Endothelial cell of umbilical vein (primary cell): ENCODE data around the gene SLC44A5. TPM values are rescaled to one million over a fixed set of nuclear protein-coding genes. Genes with fewer than 3 reads are reported as not detected.

Experiments
- BruUV-seq: library from RNA; stranded (reverse); fragments of 400-500 nt; replicated peaks from 2 replicates; lab custom pipeline; 2021; lab: Mats Ljungman, UMichigan
- CTCF ChIA-PET: fragments of 300-600, 350-600 bp; sonication (Branson Sonifier 250); formaldehyde crosslinking; loops from one replicate; lab custom pipeline; 2021; ENCODE audit warnings: antibody characterized with exemption, inconsistent platforms; lab: Charles Lee
- POLR2A ChIA-PET: fragments of 300-600, 350-600 bp; sonication (Branson Sonifier 250); formaldehyde crosslinking; loops from one replicate; lab custom pipeline; 2021; ENCODE audit warnings: antibody characterized with exemption, inconsistent platforms; lab: Charles Lee
- DNase-seq: peaks from one replicate; pipeline ENCODE4 v3.0.0-alpha.2; 2011; ENCODE audit warnings: low read depth, low spot score
- FAIRE-seq: peaks from 2 replicates; lab custom pipeline; 2011; peaks lifted over from hg19 to GRCh38; lab: Jason Lieb, UNC
- H2AFZ ChIP-seq: 2 replicates; pipeline ENCODE4 v1.6.0; 2012; ENCODE audit warnings: low read depth, low read length, control low read depth, inconsistent platforms
- H3K27ac ChIP-seq: 2 replicates; pipeline ENCODE4 v1.5.1; 2011; ENCODE audit warnings: low read depth, mild to moderate bottlenecking, control low read depth, low read length, moderate library complexity; ENCODE audit not compliant: insufficient read depth
- H3K27me3 ChIP-seq, 2 experiments: 2 replicates each; pipeline versions ENCODE4 v1.6.0 to v1.6.1; 2011; ENCODE audit warnings: low read length in 2 of 2, mixed read lengths in 1 of 2; ENCODE audit not compliant: control insufficient read depth in 2 of 2, insufficient read depth in 2 of 2
- H3K36me3 ChIP-seq, 2 experiments: 2 replicates in 1 of 2; 3 replicates in 1 of 2; pipeline ENCODE4 v1.5.1; 2011; ENCODE audit warnings: low read length in 2 of 2, mild to moderate bottlenecking in 1 of 2, moderate library complexity in 1 of 2; ENCODE audit not compliant: control insufficient read depth in 2 of 2, insufficient read depth in 2 of 2; ENCODE audit errors: extremely low read depth in 1 of 2
- H3K4me1 ChIP-seq: 3 replicates; pipeline ENCODE4 v1.5.1; 2011; ENCODE audit warnings: mild to moderate bottlenecking, low read length; ENCODE audit not compliant: control insufficient read depth, insufficient read depth; ENCODE audit errors: extremely low read depth
- H3K4me2 ChIP-seq: 2 replicates; pipeline ENCODE4 v1.6.1; 2011; ENCODE audit warnings: low read length, control low read depth, mixed read lengths; ENCODE audit not compliant: insufficient read depth
- H3K4me3 ChIP-seq, 3 experiments: fragments of 200-600 bp in 1 of 3; sonication (generic), shearing (Covaris generic) in 1 of 3; replicated peaks in 1 of 3; 2 replicates each; pipeline ENCODE4 v1.5.1; 2011 to 2016; ENCODE audit warnings: control low read depth in 3 of 3, low read length in 3 of 3, mild to moderate bottlenecking in 2 of 3, inconsistent platforms in 1 of 3, low read depth in 1 of 3, moderate library complexity in 1 of 3; ENCODE audit not compliant: insufficient read depth in 1 of 3
- H3K79me2 ChIP-seq: 2 replicates; pipeline ENCODE4 v1.6.0; 2012; ENCODE audit warnings: low read length, inconsistent platforms; ENCODE audit not compliant: control insufficient read depth, insufficient read depth
- H3K9ac ChIP-seq: replicated peaks from 2 replicates; pipeline ENCODE3; 2011; ENCODE audit warnings: low read length, control low read depth; ENCODE audit not compliant: insufficient read depth; ENCODE audit errors: extremely low read depth
- H3K9me1 ChIP-seq: replicated peaks from 3 replicates; pipeline ENCODE4 v1.6.0; 2011; ENCODE audit warnings: mild to moderate bottlenecking, low read length; ENCODE audit not compliant: control insufficient read depth, insufficient read depth; ENCODE audit errors: extremely low read depth
- H3K9me3 ChIP-seq: replicated peaks from 2 replicates; pipeline ENCODE4 v1.5.1; 2012; ENCODE audit warnings: low read length, inconsistent platforms; ENCODE audit not compliant: control insufficient read depth, insufficient read depth
- H4K20me1 ChIP-seq: replicated peaks from 2 replicates; pipeline ENCODE3; 2011; ENCODE audit warnings: mild to moderate bottlenecking, low read length; ENCODE audit not compliant: control insufficient read depth, insufficient read depth; ENCODE audit errors: extremely low read depth
- CTCF ChIP-seq, 2 donors: IDR thresholded peaks; 1 replicate in 1 of 2; 2 replicates in 1 of 2; pipeline ENCODE4 v1.5.1; 2011; ENCODE audit warnings: low read length in 2 of 2, mild to moderate bottlenecking in 2 of 2, moderate library complexity in 2 of 2, control low read depth in 1 of 2, inconsistent platforms in 1 of 2, low read depth in 1 of 2; ENCODE audit not compliant: insufficient read depth in 1 of 2; ENCODE audit errors: extremely low read depth in 1 of 2
- EZH2 ChIP-seq: IDR thresholded peaks from 2 replicates; pipeline ENCODE4 v1.6.1; 2012; ENCODE audit warnings: borderline replicate concordance, low read depth, mild to moderate bottlenecking, moderate library complexity, low read length, inconsistent platforms; ENCODE audit not compliant: severe bottlenecking
- FOS ChIP-seq: IDR thresholded peaks from 2 replicates; pipeline ENCODE4 v1.6.1; 2011; ENCODE audit warnings: mild to moderate bottlenecking, low read length, moderate library complexity, borderline replicate concordance; ENCODE audit not compliant: insufficient read depth
- GATA2 ChIP-seq: IDR thresholded peaks from 2 replicates; pipeline ENCODE4 v1.7.0; 2011; ENCODE audit warnings: low read depth, mild to moderate bottlenecking, moderate library complexity, mixed read lengths, low read length; ENCODE audit not compliant: insufficient read length, insufficient read depth
- JUN ChIP-seq: IDR thresholded peaks from 2 replicates; pipeline ENCODE4 v1.6.1; 2011; ENCODE audit warnings: borderline replicate concordance, low read depth; ENCODE audit not compliant: insufficient read length, insufficient read depth
- MAX ChIP-seq: IDR thresholded peaks from 2 replicates; pipeline ENCODE4 v1.6.1; 2011; ENCODE audit not compliant: insufficient read depth, insufficient read length
- MYC ChIP-seq: IDR thresholded peaks from one replicate; pipeline ENCODE4 v1.6.1; 2011; ENCODE audit warnings: mild to moderate bottlenecking, low read depth, low read length
- POLR2A ChIP-seq: IDR thresholded peaks from 2 replicates; pipeline ENCODE4 v1.6.1; 2012; ENCODE audit warnings: low read depth, mild to moderate bottlenecking, control low read depth, low read length
- POLR2AphosphoS5 ChIP-seq: IDR thresholded peaks from 2 replicates; pipeline ENCODE4 v1.6.1; 2012; ENCODE audit warnings: low read depth, mild to moderate bottlenecking, control low read depth, low read length, moderate library complexity; ENCODE audit not compliant: insufficient read depth
- dilution Hi-C: fragments of 300-500 bp; cut with MboI; formaldehyde crosslinking; loops from one replicate; pipeline ENCODE4 v1.15.0; 2019; ENCODE audit warnings: low sequenced_read_pairs; ENCODE audit not compliant: extremely low pct_ligation_motif_present
- intact Hi-C: fragments of 100-400 bp; cut with micrococcal nuclease; formaldehyde crosslinking; loops from one replicate; pipeline ENCODE4 v1.10.0; 2022
- polyA plus RNA-seq, 4 experiments: library from polyadenylated mRNA; depleted of rRNA in 3 of 4; stranded (reverse) in 3 of 4; unstranded in 1 of 4; fragments of >200 nt; gene quantifications; 2 replicates each; pipeline versions ENCODE4 v1.2.1 to v1.2.3, GENCODE V29; 2011 to 2012; ENCODE audit warnings: missing spikeins in 1 of 4
- total RNA-seq: library from RNA; stranded (reverse); gene quantifications from 2 replicates; pipeline ENCODE4 v1.2.3, GENCODE V29; 2021

Gene SLC44A5
- total and polyA plus RNA-seq, 2 donors (not counting 3 experiments of a cell fraction or from before 2014, with no cell fraction given), result 1.6 to 3.2 TPM

- H3K79me2 ChIP-seq, result no peaks in the 10 kb centered on the region
- no peaks in the 10 kb centered on the region for H3K9me3 ChIP-seq
- no peak overlapping the region for H3K4me3 ChIP-seq
- POLR2A ChIA-PET, result no interaction called here
- CTCF ChIA-PET, result no interaction called here
- no peak overlapping the region for H2AFZ ChIP-seq
- no peaks in the 10 kb centered on the region for H3K9me1 ChIP-seq
- BruUV-seq, result no TSS peak
- intact Hi-C loops, result no loop called here
- no peaks in the 10 kb centered on the region for H3K27me3 ChIP-seq
- dilution Hi-C loops, result no loop called here
- H3K9ac ChIP-seq, result no peak overlapping the region
- no peaks in the 10 kb centered on the region for H4K20me1 ChIP-seq
- TF ChIP-seq MAX (no peak), FOS (no peak), JUN (no peak), GATA2 (no peak), POLR2AphosphoS5 (no peak), EZH2 (no peak), MYC (no peak), CTCF (IDR thresholded peaks at IDR 0.05; ENCODE audit: extremely low read depth in 1 of 2, insufficient read depth in 1 of 2, low read depth in 1 of 2, low read length in 2 of 2) (no peak), POLR2A (no peak)
- no peak overlapping the region for H3K27ac ChIP-seq
- FAIRE-seq (no peak), DNase-seq (no peak)
- peaks cover 9% of the 10 kb centered on the region for H3K4me1 ChIP-seq
- H3K4me2 ChIP-seq, result no peak overlapping the region
- no peaks in the 10 kb centered on the region for H3K36me3 ChIP-seq
Observed at GRCh38 chr1:75587692-75588091, 23.2 kb downstream of the SLC44A5 start.
